Activated CD4-positive, alpha-beta T cell treated with anti-CD3 and anti-CD28 coated beads, Interleukin-2, amount 10 ng/mL, durations not matched to agents 7 days and 5 days (primary cell): ENCODE measurements around the gene ART5. TPM values are rescaled to one million over a fixed set of nuclear protein-coding genes. Genes with fewer than 3 reads are reported as not detected.
"Not testable (repeated sequence)": the region's sequence is repeated elsewhere in the genome, so short reads cannot be mapped to it uniquely, and the experiment has no call there.

Source experiments
- CTCF ChIA-PET: fragments of 350-600 bp; sonication (Branson Sonifier 250); formaldehyde crosslinking; loops from one replicate; lab custom pipeline; 2021; ENCODE audit warnings: antibody characterized with exemption; lab: Charles Lee
- POLR2A ChIA-PET: fragments of 350-600 bp; sonication (Branson Sonifier 250); formaldehyde crosslinking; loops from one replicate; lab custom pipeline; 2021; ENCODE audit warnings: antibody characterized with exemption; lab: Charles Lee
- DNase-seq: peaks from one replicate; pipeline ENCODE4 v3.0.0-alpha.2; 2020
- H3K27ac Mint-ChIP-seq: one replicate; pipeline ENCODE4 v1.8.0; 2021; ENCODE audit warnings: mild to moderate bottlenecking, moderate library complexity, mixed read lengths
- H3K27me3 Mint-ChIP-seq: one replicate; pipeline ENCODE4 v1.8.0; 2021; ENCODE audit warnings: mixed read lengths
- H3K36me3 Mint-ChIP-seq: one replicate; pipeline ENCODE4 v1.8.0; 2021; ENCODE audit warnings: low read depth, mixed read lengths
- H3K4me1 Mint-ChIP-seq: one replicate; pipeline ENCODE4 v1.8.0; 2021; ENCODE audit warnings: mixed read lengths
- H3K4me3 Mint-ChIP-seq: one replicate; pipeline ENCODE4 v1.8.0; 2021; ENCODE audit warnings: mild to moderate bottlenecking, moderate library complexity, mixed read lengths
- H3K9me3 Mint-ChIP-seq: one replicate; pipeline ENCODE4 v1.8.0; 2021; ENCODE audit warnings: mixed read lengths
- total RNA-seq, 2 experiments: library from RNA; stranded (reverse); gene quantifications; one replicate each; pipeline ENCODE4 v1.2.3, GENCODE V29; 2021

Gene ART5
- total RNA-seq, 2 experiments from 2014 or later: not detected

DNA sequence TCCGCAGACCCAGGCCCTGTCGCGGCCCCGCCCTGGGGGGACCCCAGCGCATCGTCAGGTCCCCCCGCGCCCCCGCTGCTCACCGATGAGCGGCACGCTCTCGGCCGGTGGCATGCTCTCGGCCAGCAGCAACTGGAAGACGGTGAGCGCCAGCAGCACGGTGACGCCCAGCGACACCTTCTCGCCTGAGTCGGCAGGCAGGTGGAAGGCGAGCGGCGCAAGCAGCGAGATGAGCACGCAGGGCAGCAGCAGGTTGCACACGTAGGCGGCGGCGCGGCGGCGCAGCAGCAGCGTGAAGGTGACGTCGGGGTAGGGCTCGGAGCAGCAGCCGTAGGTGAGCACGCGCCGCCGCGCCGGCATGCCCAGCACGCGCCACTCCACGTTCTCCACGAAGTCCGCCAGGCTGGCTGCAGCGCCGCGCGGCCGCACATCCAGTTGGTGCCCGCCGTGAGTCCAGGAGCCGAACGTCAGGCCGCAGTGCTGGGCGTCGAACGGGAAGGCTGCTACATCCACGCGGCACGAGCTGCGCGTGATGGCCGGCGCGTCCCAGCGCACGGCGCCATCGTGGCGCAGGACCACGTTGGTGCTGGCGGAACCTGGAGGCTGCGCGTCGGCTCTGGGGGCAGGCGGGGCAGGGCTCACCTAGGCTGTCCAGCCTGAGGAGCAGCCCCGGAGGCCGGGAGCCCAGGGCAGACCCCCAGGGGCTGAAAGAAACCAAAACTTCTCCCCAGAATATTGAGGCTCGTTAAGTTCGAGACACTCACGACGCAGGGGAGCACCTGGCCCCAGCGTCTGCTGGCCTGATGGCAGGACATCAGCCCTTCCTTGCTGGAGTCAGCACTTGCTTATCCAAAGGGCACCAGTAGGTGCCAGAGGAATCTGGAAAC is 25.6 kb upstream of the ART5 start:
- Mint-ChIP-seq H3K4me3 (no peak overlapping the region), H3K27me3 (no peaks in the 10 kb centered on the region), H3K27ac (no peak overlapping the region), H3K36me3 (peaks cover 17% of the 10 kb centered on the region), H3K4me1 (no peaks in the 10 kb centered on the region), H3K9me3 (no peaks in the 10 kb centered on the region)
- DNase-seq: no peak
- POLR2A ChIA-PET: no interaction called here
- CTCF ChIA-PET: no interaction called here

DNA sequence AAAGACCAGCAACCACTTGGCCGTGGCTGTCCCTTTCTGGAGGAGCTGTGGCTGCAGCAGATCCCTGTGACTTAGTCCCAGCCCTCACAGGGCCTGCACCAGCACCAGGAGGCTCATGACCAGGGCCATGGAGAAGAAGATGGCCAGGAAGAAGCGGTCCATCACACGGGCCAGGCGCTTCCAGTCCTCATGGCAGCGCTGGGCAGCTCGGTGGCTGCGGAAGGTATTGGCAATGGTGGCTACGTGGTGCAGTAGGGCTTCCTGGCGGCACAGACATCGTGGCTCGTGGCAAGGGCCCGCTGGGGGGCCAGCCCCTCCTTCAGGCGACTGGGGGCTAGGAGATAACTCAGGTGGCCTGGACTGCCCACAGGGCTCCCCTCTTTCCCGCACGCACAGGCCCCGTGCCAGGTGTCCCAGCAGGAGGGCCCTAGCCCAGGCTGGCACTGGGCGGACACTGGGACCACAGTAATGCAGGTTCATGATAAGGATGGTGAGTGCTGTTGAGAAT is 24.3 kb upstream of the ART5 start:
- Mint-ChIP-seq H3K27ac (peak overlapping the region; percentile 2), H3K27me3 (no peaks in the 10 kb centered on the region), H3K36me3 (peaks cover 17% of the 10 kb centered on the region), H3K9me3 (no peaks in the 10 kb centered on the region), H3K4me3 (no peak overlapping the region), H3K4me1 (no peaks in the 10 kb centered on the region)
- ChIA-PET POLR2A (no interaction called here), CTCF (no interaction called here)
- no peak for DNase-seq

DNA sequence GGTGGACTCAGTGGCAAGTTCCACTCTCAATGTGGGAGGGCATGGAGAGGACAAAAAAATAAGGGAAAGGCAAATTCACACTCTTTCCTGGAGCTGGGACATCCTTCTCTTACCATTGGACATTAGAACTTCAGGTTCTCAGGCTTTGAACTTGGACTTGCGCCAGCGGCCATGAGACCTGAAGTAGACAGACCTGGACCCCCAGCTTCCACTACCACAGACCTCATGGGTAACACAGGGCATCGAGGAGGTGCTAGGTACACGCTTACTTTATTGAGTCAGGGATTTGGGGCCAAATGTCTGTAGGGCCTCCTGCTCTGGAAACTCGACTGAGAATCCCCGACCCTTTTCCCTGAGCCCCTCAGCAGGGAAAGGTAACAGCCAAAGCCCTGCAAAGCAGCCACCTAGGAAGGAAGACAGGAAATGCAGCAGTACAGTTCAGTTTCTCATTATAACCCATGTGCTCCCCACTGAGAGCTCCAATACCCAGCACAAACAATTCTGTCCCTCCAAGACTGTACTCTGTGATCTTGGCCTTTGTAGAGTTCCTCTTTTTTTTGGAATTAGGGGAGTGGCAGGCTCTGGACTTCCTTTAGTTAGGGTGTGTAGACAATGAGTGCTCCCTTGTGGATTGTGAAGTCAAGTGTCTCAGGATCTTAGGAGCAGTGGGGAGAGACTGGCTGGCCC is 23.7 kb upstream of the ART5 start:
- peaks cover 13% of the 10 kb centered on the region for H3K36me3 Mint-ChIP-seq
- no peaks in the 10 kb centered on the region for H3K9me3 Mint-ChIP-seq
- no peak for DNase-seq
- H3K27ac Mint-ChIP-seq: peak overlapping the region; percentile 2
- H3K27me3 Mint-ChIP-seq: no peaks in the 10 kb centered on the region
- no peak overlapping the region for H3K4me3 Mint-ChIP-seq
- ChIA-PET POLR2A (no interaction called here), CTCF (no interaction called here)
- no peaks in the 10 kb centered on the region for H3K4me1 Mint-ChIP-seq

DNA sequence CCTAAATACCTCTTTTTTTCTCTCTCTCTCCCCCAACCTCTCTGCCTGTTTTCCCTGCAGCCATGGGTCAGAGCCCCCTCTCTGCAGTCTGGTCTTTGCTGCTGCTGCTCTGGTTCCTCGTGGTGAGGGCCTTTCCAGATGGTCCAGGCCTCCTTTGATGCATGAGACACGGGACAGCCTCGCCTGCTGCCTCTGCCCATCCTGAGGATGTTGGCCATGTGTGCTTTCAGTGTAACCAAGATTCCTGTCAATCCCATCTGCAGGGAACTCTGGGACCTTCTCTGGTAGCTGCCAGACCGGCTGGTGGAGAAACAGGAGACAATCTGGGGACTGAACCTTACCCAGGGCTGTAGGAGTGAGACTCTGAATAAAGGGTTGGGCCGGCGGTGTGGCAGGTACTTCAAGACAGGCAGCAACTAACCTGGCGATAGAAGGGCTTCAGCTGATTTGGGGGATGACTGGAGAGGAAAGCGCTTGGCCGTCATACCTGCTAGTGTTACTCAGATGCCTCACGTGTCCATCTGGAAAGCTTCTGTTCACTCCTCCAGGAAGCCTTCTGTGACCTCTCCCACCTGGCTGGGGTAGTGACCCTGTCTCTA is 22.3 kb upstream of the ART5 start:
- Mint-ChIP-seq H3K36me3 (peaks cover 8% of the 10 kb centered on the region), H3K27ac (peak overlapping the region; percentile 76), H3K27me3 (no peaks in the 10 kb centered on the region), H3K4me1 (no peaks in the 10 kb centered on the region), H3K4me3 (no peak overlapping the region), H3K9me3 (no peaks in the 10 kb centered on the region)
- POLR2A ChIA-PET: no interaction called here
- CTCF ChIA-PET: interaction anchor here (0.6 kb wide), 3 partner anchors 9 to 143 kb away, joined by 3 read pairs; no protein-coding TSS in a partner anchor
- no peak for DNase-seq

DNA sequence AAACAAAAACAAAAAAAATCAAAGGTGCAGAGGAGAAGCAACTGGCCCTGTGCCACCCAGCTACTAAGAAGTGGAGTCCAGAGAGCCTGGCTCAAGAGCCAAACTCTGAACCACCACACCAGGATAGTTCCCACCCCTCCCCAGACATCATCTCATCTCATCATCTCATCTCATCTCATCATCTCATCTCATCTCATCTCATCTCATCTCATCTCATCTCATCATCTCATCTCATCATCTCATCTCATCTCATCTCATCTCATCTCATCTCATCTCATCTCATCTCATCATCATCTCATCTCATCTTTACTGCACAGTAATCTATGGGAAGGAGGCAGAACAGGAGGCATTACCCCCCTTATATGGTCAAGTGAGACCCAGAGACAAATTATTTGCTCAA is 21.1 kb upstream of the ART5 start:
- POLR2A ChIA-PET: no interaction called here
- H3K4me3 Mint-ChIP-seq: no peak overlapping the region
- H3K4me1 Mint-ChIP-seq: no peaks in the 10 kb centered on the region
- H3K27me3 Mint-ChIP-seq: no peaks in the 10 kb centered on the region
- DNase-seq: no peak
- H3K27ac Mint-ChIP-seq: no peak overlapping the region
- peaks cover 8% of the 10 kb centered on the region for H3K36me3 Mint-ChIP-seq
- no peaks in the 10 kb centered on the region for H3K9me3 Mint-ChIP-seq
- CTCF ChIA-PET: interaction anchor here (0.6 kb wide), 1 partner anchor 466 kb away, joined by 3 read pairs; no protein-coding TSS in a partner anchor

DNA sequence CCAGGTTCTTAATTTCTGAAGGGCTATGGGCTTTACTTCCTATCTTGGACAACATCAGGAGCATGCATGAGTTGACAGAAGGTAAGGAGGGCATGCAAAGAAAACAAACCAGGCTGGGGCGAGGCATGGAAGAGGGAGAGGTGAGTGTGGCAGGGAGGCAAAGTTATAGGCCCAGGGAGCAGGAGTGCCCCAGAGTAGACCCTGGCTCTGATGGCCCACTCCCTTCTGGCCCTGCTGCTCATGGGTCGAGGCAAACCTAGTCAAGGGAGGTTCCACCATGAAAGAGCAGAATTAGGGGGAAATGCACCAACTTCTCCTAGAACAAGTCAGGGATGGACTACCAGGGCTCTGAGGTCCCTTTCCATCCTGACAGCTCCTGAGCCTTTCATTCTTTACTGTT is 19.2 kb upstream of the ART5 start:
- CTCF ChIA-PET: no interaction called here
- Mint-ChIP-seq H3K27ac (no peak overlapping the region), H3K9me3 (no peaks in the 10 kb centered on the region), H3K4me1 (no peaks in the 10 kb centered on the region), H3K4me3 (no peak overlapping the region), H3K27me3 (peaks cover 2% of the 10 kb centered on the region), H3K36me3 (peaks cover 8% of the 10 kb centered on the region)
- no peak for DNase-seq
- POLR2A ChIA-PET: no interaction called here

DNA sequence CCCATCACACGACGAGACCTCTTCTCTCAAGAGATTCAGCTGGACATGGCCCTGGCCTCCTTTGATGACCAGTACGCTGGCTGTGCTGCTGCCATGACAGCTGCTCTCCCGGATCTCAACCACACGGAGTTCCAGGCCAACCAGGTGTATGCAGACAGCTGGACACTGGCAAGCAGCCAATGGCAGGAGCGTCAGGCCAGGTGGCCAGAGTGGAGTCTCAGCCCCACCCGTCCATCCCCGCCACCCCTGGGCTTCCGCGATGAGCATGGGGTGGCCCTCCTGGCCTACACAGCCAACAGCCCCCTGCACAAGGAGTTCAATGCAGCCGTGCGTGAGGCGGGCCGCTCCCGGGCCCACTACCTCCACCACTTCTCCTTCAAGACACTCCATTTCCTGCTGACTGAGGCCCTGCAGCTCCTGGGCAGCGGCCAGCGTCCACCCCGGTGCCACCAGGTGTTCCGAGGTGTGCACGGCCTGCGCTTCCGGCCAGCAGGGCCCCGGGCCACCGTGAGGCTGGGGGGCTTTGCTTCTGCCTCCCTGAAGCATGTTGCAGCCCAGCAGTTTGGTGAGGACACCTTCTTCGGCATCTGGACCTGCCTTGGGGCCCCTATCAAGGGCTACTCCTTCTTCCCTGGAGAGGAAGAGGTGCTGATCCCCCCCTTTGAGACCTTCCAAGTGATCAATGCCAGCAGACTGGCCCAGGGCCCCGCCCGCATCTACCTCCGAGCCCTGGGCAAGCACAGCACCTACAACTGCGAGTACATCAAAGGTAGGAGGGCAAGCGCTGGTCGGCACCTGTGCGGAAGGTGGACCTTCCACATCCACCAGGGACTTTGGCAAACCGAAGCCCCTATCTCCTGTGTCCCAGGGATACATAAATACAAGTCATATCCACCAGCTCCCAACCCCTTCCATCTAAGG is 18.1 kb upstream of the ART5 start:
- H3K4me3 Mint-ChIP-seq: no peak overlapping the region
- no peaks in the 10 kb centered on the region for H3K4me1 Mint-ChIP-seq
- POLR2A ChIA-PET: no interaction called here
- no peak for DNase-seq
- peaks cover 4% of the 10 kb centered on the region for H3K27me3 Mint-ChIP-seq
- CTCF ChIA-PET: interaction anchor here (0.7 to 1.5 kb wide), 2 partner anchors 22 to 29 kb away, joined by 3 read pairs; no protein-coding TSS in a partner anchor
- H3K9me3 Mint-ChIP-seq: no peaks in the 10 kb centered on the region
- H3K36me3 Mint-ChIP-seq: peaks cover 2% of the 10 kb centered on the region
- no peak overlapping the region for H3K27ac Mint-ChIP-seq

DNA sequence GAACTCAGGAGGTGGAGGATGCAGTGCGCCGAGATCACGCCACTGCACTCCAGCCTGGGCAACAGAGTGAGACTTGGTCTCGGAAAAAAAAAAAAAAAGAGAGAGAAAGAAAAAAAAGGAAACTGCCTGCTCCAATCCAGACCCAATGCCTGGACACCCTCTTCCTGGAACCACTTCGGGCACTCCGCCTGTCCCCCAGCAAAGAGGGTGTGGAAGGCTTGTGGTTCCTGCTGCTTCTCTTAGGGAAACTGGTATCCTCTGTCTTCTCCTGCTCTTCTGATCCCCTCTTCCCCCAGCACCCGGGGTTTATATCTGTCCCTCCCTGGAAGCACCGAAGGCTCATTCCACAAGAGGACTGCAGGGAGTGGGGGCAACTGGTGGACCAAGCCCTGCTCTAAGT is 16.5 kb upstream of the ART5 start:
- Mint-ChIP-seq H3K4me3 (no peak overlapping the region), H3K4me1 (no peaks in the 10 kb centered on the region), H3K27ac (no peak overlapping the region), H3K36me3 (no peaks in the 10 kb centered on the region), H3K9me3 (no peaks in the 10 kb centered on the region), H3K27me3 (peaks cover 4% of the 10 kb centered on the region)
- ChIA-PET CTCF (interaction anchor here (0.6 to 1.5 kb wide), 2 partner anchors 23 to 334 kb away, joined by 3 read pairs; no protein-coding TSS in a partner anchor), POLR2A (no interaction called here)
- DNase-seq: no peak

DNA sequence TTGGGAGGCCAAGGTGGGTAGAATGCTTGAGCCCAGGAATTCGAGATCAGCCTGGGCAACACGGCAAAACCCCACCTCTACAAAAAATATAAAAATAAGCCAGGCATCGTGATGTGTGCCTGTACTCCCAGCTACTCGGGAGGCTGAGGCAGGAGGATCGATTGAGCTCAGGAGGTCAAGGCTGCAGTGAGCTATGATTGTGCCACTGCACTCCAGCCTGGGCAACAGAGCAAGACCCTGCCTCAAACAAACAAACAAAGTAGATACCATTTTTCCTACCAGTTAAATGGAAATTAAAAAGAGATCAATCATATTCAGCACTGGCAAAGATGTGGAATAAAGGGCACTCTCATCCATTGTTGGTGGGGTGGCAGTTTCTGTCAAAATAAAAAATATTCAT is 15.5 kb upstream of the ART5 start:
- H3K4me1 Mint-ChIP-seq, H3K27ac Mint-ChIP-seq, CTCF ChIA-PET, H3K27me3 Mint-ChIP-seq, H3K9me3 Mint-ChIP-seq, H3K4me3 Mint-ChIP-seq, POLR2A ChIA-PET, DNase-seq, H3K36me3 Mint-ChIP-seq: not testable (repeated sequence)

DNA sequence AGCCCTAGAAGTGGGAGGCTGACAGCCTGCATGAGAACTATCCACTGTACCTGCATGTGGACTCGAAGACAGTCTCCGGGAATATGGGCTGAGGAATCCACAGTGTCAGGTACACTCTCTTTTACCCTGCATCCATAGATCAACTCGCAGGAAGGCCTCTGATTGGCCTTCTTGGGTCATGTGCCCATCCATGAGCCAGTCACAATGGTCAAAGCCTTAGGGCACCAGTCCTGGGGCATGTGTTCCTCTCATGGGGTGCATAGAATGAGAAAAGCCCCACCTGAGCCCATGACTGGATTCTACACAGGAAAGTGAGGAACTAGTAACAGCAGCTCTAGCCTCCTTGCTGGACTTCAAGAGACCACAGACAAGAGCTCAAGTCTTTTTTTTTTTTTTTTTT is 13.8 kb upstream of the ART5 start:
- no peaks in the 10 kb centered on the region for H3K9me3 Mint-ChIP-seq
- no peaks in the 10 kb centered on the region for H3K4me1 Mint-ChIP-seq
- peaks cover 4% of the 10 kb centered on the region for H3K27me3 Mint-ChIP-seq
- H3K36me3 Mint-ChIP-seq: no peaks in the 10 kb centered on the region
- no peak overlapping the region for H3K4me3 Mint-ChIP-seq
- ChIA-PET CTCF (interaction anchor here (0.7 kb wide), 1 partner anchor 9 kb away, joined by 3 read pairs; no protein-coding TSS in a partner anchor), POLR2A (no interaction called here)
- DNase-seq: no peak
- H3K27ac Mint-ChIP-seq: no peak overlapping the region

DNA sequence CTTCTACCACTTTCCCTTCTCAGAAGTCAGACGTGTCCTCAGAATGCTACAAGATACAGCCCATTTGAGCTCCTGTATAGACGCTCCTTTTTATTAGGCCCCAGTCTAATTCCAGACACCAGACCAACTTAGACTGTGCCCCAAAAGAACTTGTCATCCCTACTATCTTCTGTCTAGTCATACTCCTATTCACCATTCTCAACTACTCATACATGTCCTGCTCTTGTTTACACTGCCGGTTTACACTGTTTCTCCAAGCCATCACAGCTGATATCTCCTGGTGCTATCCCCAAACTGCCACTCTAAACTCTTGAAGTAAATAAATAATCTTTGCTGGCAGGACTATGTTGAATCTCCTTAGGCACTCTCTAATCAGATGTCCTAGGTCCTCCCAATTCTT is 10.7 kb upstream of the ART5 start:
- H3K27me3 Mint-ChIP-seq, CTCF ChIA-PET, POLR2A ChIA-PET, H3K4me3 Mint-ChIP-seq, H3K36me3 Mint-ChIP-seq, H3K9me3 Mint-ChIP-seq, H3K4me1 Mint-ChIP-seq, H3K27ac Mint-ChIP-seq, DNase-seq: not testable (repeated sequence)

DNA sequence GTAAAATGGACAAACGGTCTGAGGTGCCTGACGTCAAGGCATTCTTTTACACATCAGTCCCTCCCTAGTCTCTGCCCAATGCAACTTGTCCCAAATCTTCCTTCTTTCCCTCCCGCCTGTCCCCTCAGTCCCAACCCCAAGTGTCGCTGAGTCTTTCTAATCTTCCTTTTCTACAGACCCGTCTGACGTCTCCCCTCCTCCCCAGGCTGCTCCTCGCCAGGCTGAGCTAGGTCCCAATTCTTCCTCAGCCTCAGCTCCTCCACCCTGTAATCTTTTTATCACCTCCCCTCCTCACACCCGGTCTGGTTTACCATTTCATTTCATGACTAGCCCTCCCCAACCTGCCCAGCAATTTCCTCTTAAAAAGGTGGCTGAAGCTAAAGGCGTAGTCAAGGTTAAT is 7.6 kb upstream of the ART5 start:
- DNase-seq, H3K27ac Mint-ChIP-seq, H3K9me3 Mint-ChIP-seq, H3K36me3 Mint-ChIP-seq, H3K27me3 Mint-ChIP-seq, CTCF ChIA-PET, H3K4me3 Mint-ChIP-seq, H3K4me1 Mint-ChIP-seq, POLR2A ChIA-PET: not testable (repeated sequence)
